IMR-90 (cell line): ENCODE results near the gene SH3BP4. TPM values are rescaled to one million over a fixed set of nuclear protein-coding genes. Genes with fewer than 3 reads are reported as not detected.
A peak's percentile ranks its signal among the peaks of the same experiment; 100 is the strongest.

Experiments used
- ATAC-seq: fragments of 200-7000 bp; cut with Tn5 transposase; 2 replicates; pipeline ENCODE4 v1.9.1; 2020; ENCODE audit warnings: low read depth, mild to moderate bottlenecking, moderate library complexity
- BruUV-seq: library from RNA; stranded (reverse); fragments of 400-500 nt; replicated peaks from 2 replicates; lab custom pipeline; 2021; lab: Mats Ljungman, UMichigan
- CTCF ChIA-PET: fragments of 300-600 bp; formaldehyde crosslinking; extraction: SDS; loops from one replicate; lab custom pipeline; 2021; ENCODE audit warnings: antibody characterized with exemption; lab: Yijun Ruan, JAX
- POLR2A ChIA-PET: fragments of 300-600 bp; sonication (Branson Sonifier 250); formaldehyde crosslinking; loops from one replicate; lab custom pipeline; 2022; ENCODE audit warnings: antibody characterized with exemption; ENCODE audit not compliant: unreplicated experiment; lab: Charles Lee
- DNase-seq: peaks from one replicate; pipeline ENCODE4 v3.0.0; 2013
- H2AFZ ChIP-seq: replicated peaks from 2 replicates; pipeline ENCODE3; 2013; ENCODE audit warnings: low read length, mild to moderate bottlenecking; ENCODE audit not compliant: poor library complexity
- H2AK5ac ChIP-seq: 2 replicates; pipeline ENCODE4 v1.6.1; 2013; ENCODE audit warnings: low read depth, low read length, inconsistent platforms
- H2AK9ac ChIP-seq: replicated peaks from 2 replicates; pipeline ENCODE3; 2013; ENCODE audit warnings: mild to moderate bottlenecking, low read depth, low read length, moderate library complexity; ENCODE audit not compliant: poor library complexity
- H2BK120ac ChIP-seq: 2 replicates; pipeline ENCODE4 v1.6.1; 2013; ENCODE audit warnings: low read depth, low read length, inconsistent platforms
- H2BK15ac ChIP-seq: 3 replicates; pipeline ENCODE4 v1.6.1; 2013; ENCODE audit warnings: low read depth, low read length, inconsistent platforms
- H2BK20ac ChIP-seq: 2 replicates; pipeline ENCODE4 v1.6.1; 2013; ENCODE audit warnings: low read depth, mild to moderate bottlenecking, inconsistent platforms, low read length, moderate library complexity
- H2BK5ac ChIP-seq: 2 replicates; pipeline ENCODE4 v1.6.1; 2013; ENCODE audit warnings: mild to moderate bottlenecking, low read depth, low read length, inconsistent platforms; ENCODE audit not compliant: poor library complexity, severe bottlenecking
- H3K14ac ChIP-seq: replicated peaks from 2 replicates; pipeline ENCODE4 v1.6.1; 2013; ENCODE audit warnings: low read depth, low read length, inconsistent platforms
- H3K18ac ChIP-seq: 2 replicates; pipeline ENCODE4 v1.6.1; 2013; ENCODE audit warnings: low read depth, low read length, control low read depth
- H3K23ac ChIP-seq: 2 replicates; pipeline ENCODE4 v1.6.1; 2013; ENCODE audit warnings: low read depth, low read length, inconsistent platforms
- H3K27ac ChIP-seq: 2 replicates; pipeline ENCODE4 v1.5.1; 2013; ENCODE audit warnings: mild to moderate bottlenecking, control low read depth, low read length; ENCODE audit not compliant: insufficient read depth
- H3K27me3 ChIP-seq: 2 replicates; pipeline ENCODE4 v1.6.1; 2013; ENCODE audit warnings: low read length; ENCODE audit not compliant: control insufficient read depth, insufficient read depth
- H3K36me3 ChIP-seq: 2 replicates; pipeline ENCODE4 v1.6.1; 2013; ENCODE audit warnings: low read length, mixed read lengths; ENCODE audit not compliant: control insufficient read depth, insufficient read depth
- H3K4ac ChIP-seq: 2 replicates; pipeline ENCODE4 v1.6.1; 2013; ENCODE audit warnings: low read depth, low read length, inconsistent platforms
- H3K4me1 ChIP-seq: 2 replicates; pipeline ENCODE4 v1.6.1; 2013; ENCODE audit warnings: low read length, mixed read lengths; ENCODE audit not compliant: control insufficient read depth, insufficient read depth
- H3K4me2 ChIP-seq: 2 replicates; pipeline ENCODE4 v1.6.1; 2013; ENCODE audit warnings: low read depth, mild to moderate bottlenecking, control low read depth, low read length, moderate library complexity
- H3K4me3 ChIP-seq: 2 replicates; pipeline ENCODE4 v1.5.1; 2013; ENCODE audit warnings: low read depth, mild to moderate bottlenecking, control low read depth, low read length, moderate library complexity; ENCODE audit not compliant: insufficient read depth
- H3K56ac ChIP-seq: 2 replicates; pipeline ENCODE4 v1.6.1; 2013; ENCODE audit warnings: low read length, inconsistent platforms; ENCODE audit not compliant: insufficient read depth; ENCODE audit errors: extremely low read depth
- H3K79me1 ChIP-seq, 2 experiments: 2 replicates each; pipeline ENCODE4 v1.6.1; 2013; ENCODE audit warnings: low read length in 2 of 2, inconsistent platforms in 1 of 2, low read depth in 1 of 2
- H3K9ac ChIP-seq: 2 replicates; pipeline ENCODE4 v1.6.1; 2013; ENCODE audit warnings: low read depth, low read length, control low read depth
- H3K9me1 ChIP-seq: 2 replicates; pipeline ENCODE4 v1.6.1; 2013; ENCODE audit warnings: low read length, inconsistent platforms; ENCODE audit not compliant: insufficient read depth
- H3K9me3 ChIP-seq: 2 replicates; pipeline ENCODE4 v1.6.1; 2013; ENCODE audit warnings: low read length; ENCODE audit not compliant: control insufficient read depth, insufficient read depth
- H4K20me1 ChIP-seq: 2 replicates; pipeline ENCODE4 v1.6.1; 2013; ENCODE audit warnings: low read length, inconsistent platforms; ENCODE audit not compliant: insufficient read depth
- H4K5ac ChIP-seq: 2 replicates; pipeline ENCODE4 v1.6.1; 2013; ENCODE audit warnings: mild to moderate bottlenecking, low read depth, low read length, control low read depth
- H4K8ac ChIP-seq, 2 experiments: 2 replicates each; pipeline ENCODE4 v1.6.1; 2013; ENCODE audit warnings: low read depth in 2 of 2, low read length in 2 of 2, control low read depth in 1 of 2, inconsistent platforms in 1 of 2
- H4K91ac ChIP-seq: 2 replicates; pipeline ENCODE4 v1.6.1; 2013; ENCODE audit warnings: low read depth, low read length, inconsistent platforms; ENCODE audit not compliant: insufficient read depth
- ELK1 ChIP-seq: fragments of 150-350 bp; IDR thresholded peaks from 2 replicates; pipeline ENCODE4 v1.6.1; 2016; ENCODE audit warnings: low read depth, mild to moderate bottlenecking, low read length, moderate library complexity, borderline replicate concordance
- POLR2A ChIP-seq: IDR thresholded peaks from 2 replicates; pipeline ENCODE4 v1.6.1; 2012; ENCODE audit warnings: mild to moderate bottlenecking, low read depth, low read length
- RFX5 ChIP-seq: IDR thresholded peaks from 2 replicates; pipeline ENCODE4 v1.8.0; 2012; ENCODE audit warnings: low read depth, mild to moderate bottlenecking, low read length, moderate library complexity
- WGBS, 2 experiments: methylation state at CpG; one replicate each; pipeline versions ENCODE4 v1.1.5 to v1.1.7; 2013; ENCODE audit warnings: missing lambda C conversion rate in 2 of 2; ENCODE audit not compliant: insufficient read length in 1 of 2; ENCODE audit errors: extremely low coverage in 2 of 2; 5-methylcytosine and 5-hydroxymethylcytosine counted together
- dilution Hi-C: fragments of 300-500 bp; cut with HindIII; formaldehyde crosslinking; loops from one replicate; pipeline ENCODE4 v1.14.3; 2018; ENCODE audit warnings: low sequenced_read_pairs; ENCODE audit not compliant: unreplicated experiment
- in situ Hi-C: fragments of 300-500 bp; cut with MboI; formaldehyde crosslinking; loops from 3 replicates; pipeline ENCODE4 v1.14.3; 2019; ENCODE audit warnings: low sequenced_read_pairs, inconsistent platforms, mixed read lengths
- intact Hi-C: fragments of 100-400 bp; cut with micrococcal nuclease; formaldehyde crosslinking; loops from 2 replicates; pipeline ENCODE4 v1.10.0; 2022
- polyA plus RNA-seq, 3 experiments: library from polyadenylated mRNA; depleted of rRNA; stranded (reverse); fragments of >200 nt; gene quantifications; 2 replicates each; pipeline ENCODE4 v1.2.3, GENCODE V29; 2012; ENCODE audit warnings: low replicate concordance in 1 of 3
- total RNA-seq: library from RNA; depleted of rRNA; stranded (reverse); fragments of >200 nt; gene quantifications from 2 replicates; pipeline ENCODE4 v1.2.3, GENCODE V29; 2012

SH3BP4 gene
- total and polyA plus RNA-seq, 2 of the 4 experiments (the other 2 are of a cell fraction) = 104 to 122 TPM

GRCh38 chr2:234983011-234983726, 31.4 kb downstream of the SH3BP4 start:
- ChIA-PET CTCF (no interaction called here), POLR2A (no interaction called here)
- peak overlapping the region; percentile 19; the same call in 1 of the 2 replicates for H3K56ac ChIP-seq
- no TSS peak for BruUV-seq
- peak overlapping the region; percentile 80 for H2BK5ac ChIP-seq
- peaks cover 0 to 89% of the 10 kb centered on the region in 2 experiments for H3K79me1 ChIP-seq
- H4K20me1 ChIP-seq = peaks cover 90% of the 10 kb centered on the region
- H2AK5ac ChIP-seq = peak overlapping the region; percentile 87
- peak overlapping the region; percentile 60 for H3K18ac ChIP-seq
- in situ Hi-C loops (no loop called here), intact Hi-C loops (loop anchor here (5.0 to 10.0 kb wide), 4 partner anchors 101 to 538 kb away; no protein-coding TSS in a partner anchor), dilution Hi-C loops (no loop called here)
- peak overlapping the region; percentile 91 for H2BK20ac ChIP-seq
- H3K9me3 ChIP-seq = no peaks in the 10 kb centered on the region; the same call in 1 of the 2 replicates
- H2AFZ ChIP-seq = peak overlapping the region; percentile 25
- peaks cover 26% of the 10 kb centered on the region for H3K36me3 ChIP-seq
- H3K4me2 ChIP-seq = 0 out of 2 replicates have a peak overlapping the region, but pooled peaks have one; percentile 4
- H3K4me3 ChIP-seq = no peak overlapping the region
- peaks cover 60% of the 10 kb centered on the region for H3K9me1 ChIP-seq
- TF ChIP-seq RFX5 (no peak), POLR2A (no peak), ELK1 (no peak)
- H3K4ac ChIP-seq = peak overlapping the region; percentile 91
- H4K8ac ChIP-seq = peak overlapping the region; percentile 30 to 92
- H3K4me1 ChIP-seq = peaks cover 61% of the 10 kb centered on the region
- ATAC-seq (no peak), DNase-seq (no peak)
- no peaks in the 10 kb centered on the region for H3K27me3 ChIP-seq
- H3K14ac ChIP-seq = peak overlapping the region; percentile 59
- peak overlapping the region; percentile 30; the same call in 1 of the 2 replicates for H3K9ac ChIP-seq
- peak overlapping the region; percentile 89 for H4K91ac ChIP-seq
- H3K23ac ChIP-seq = peak overlapping the region; percentile 39
- H2BK120ac ChIP-seq = peak overlapping the region; percentile 83
- peak overlapping the region; percentile 58 for H2AK9ac ChIP-seq
- peak overlapping the region; percentile 88; the same call in 2 of the 3 replicates for H2BK15ac ChIP-seq
- H3K27ac ChIP-seq = peak overlapping the region; percentile 85
- peak overlapping the region; percentile 50 for H4K5ac ChIP-seq
- 79% methylated on average over 2 of the region's 11 CpGs; no CpG with 5 or more reads in 1 of the 2 experiments for WGBS, 2 experiments
